Measurements from ENCODE around the gene NIPSNAP2. TPM values are rescaled to one million over a fixed set of nuclear protein-coding genes. Genes with fewer than 3 reads are reported as not detected.

NIPSNAP2 gene
- total RNA-seq, 1 experiment from 2014 or later = 38.5 TPM

DNA sequence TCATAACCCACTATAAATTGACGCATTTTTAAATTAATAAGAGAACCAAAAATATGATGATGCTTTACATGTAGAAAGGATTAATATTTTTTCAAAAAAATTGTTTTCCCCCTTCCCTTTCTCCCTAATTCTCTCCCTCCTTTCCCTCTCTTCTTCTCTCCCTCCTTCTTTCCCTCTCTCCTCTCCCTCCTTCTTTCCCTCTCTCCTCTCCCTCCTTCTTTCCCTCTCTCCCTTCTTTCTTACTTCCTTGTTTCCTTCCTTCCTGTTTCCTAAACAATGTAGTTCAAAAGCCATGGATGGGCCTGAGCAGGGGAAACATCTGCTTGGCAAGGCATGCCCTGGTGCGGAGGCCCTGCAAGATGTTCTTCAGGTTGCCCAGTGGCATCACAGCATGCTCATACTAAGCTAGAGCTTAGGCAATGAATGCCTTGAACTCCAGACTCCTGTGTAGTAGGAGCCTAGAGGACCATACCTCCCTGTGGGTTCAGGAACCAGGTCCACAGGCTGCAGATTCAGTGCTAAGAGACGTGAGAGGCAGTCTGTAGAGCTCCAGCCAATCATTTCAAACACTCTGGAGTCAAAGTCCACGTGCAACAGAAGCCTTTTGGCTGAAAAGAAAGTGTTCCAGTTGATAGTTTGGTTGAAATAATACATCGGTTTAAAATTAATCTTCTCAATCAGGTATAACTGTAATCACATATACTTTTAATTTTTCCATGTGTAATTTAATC, 32.8 kb upstream of the NIPSNAP2 start:
- Mint-ChIP-seq H3K36me3 (peaks cover 20% of the 10 kb centered on the region), H3K9me3 (peaks cover 21% of the 10 kb centered on the region), H3K4me1 (peaks cover 3% of the 10 kb centered on the region; the same call in 1 of the 2 replicates), H3K4me3 (no peak overlapping the region), H3K27ac (no peak overlapping the region), H3K27me3 (ENCODE audit: low read depth) (no peaks in the 10 kb centered on the region; the same call in 1 of the 2 replicates)
- ChIA-PET POLR2A (no interaction called here), CTCF (no interaction called here)
- TF ChIP-seq, protein P1, sequence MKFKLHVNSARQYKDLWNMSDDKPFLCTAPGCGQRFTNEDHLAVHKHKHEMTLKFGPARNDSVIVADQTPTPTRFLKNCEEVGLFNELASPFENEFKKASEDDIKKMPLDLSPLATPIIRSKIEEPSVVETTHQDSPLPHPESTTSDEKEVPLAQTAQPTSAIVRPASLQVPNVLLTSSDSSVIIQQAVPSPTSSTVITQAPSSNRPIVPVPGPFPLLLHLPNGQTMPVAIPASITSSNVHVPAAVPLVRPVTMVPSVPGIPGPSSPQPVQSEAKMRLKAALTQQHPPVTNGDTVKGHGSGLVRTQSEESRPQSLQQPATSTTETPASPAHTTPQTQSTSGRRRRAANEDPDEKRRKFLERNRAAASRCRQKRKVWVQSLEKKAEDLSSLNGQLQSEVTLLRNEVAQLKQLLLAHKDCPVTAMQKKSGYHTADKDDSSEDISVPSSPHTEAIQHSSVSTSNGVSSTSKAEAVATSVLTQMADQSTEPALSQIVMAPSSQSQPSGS (CRISPR knock-in tag; IDR thresholded peaks at IDR 0.05; ENCODE audit: borderline replicate concordance, low read depth) = no peak
- TF ChIP-seq NR3C1 (CRISPR knock-in tag; conservative IDR thresholded peaks at IDR 0.05; ENCODE audit: low read depth) = no peak
- no peak for TF ChIP-seq NFYB (CRISPR knock-in tag; conservative IDR thresholded peaks at IDR 0.05; ENCODE audit: low read depth)
- TF ChIP-seq, protein P2, sequence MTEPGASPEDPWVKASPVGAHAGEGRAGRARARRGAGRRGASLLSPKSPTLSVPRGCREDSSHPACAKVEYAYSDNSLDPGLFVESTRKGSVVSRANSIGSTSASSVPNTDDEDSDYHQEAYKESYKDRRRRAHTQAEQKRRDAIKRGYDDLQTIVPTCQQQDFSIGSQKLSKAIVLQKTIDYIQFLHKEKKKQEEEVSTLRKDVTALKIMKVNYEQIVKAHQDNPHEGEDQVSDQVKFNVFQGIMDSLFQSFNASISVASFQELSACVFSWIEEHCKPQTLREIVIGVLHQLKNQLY (CRISPR knock-in tag; IDR thresholded peaks at IDR 0.05) = no peak
- no peak for TF ChIP-seq NFATC4 (CRISPR knock-in tag; IDR thresholded peaks at IDR 0.05)
- TF ChIP-seq ZNF423 (CRISPR knock-in tag; IDR thresholded peaks at IDR 0.05) = no peak
- TF ChIP-seq, protein P3, sequence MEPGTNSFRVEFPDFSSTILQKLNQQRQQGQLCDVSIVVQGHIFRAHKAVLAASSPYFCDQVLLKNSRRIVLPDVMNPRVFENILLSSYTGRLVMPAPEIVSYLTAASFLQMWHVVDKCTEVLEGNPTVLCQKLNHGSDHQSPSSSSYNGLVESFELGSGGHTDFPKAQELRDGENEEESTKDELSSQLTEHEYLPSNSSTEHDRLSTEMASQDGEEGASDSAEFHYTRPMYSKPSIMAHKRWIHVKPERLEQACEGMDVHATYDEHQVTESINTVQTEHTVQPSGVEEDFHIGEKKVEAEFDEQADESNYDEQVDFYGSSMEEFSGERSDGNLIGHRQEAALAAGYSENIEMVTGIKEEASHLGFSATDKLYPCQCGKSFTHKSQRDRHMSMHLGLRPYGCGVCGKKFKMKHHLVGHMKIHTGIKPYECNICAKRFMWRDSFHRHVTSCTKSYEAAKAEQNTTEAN (CRISPR knock-in tag; IDR thresholded peaks at IDR 0.05) = no peak
- TF ChIP-seq RELA (CRISPR knock-in tag; IDR thresholded peaks at IDR 0.05; ENCODE audit: borderline replicate concordance) = no peak
- no peak for TF ChIP-seq GTF2I (CRISPR knock-in tag; conservative IDR thresholded peaks at IDR 0.05)
- no peak for TF ChIP-seq ZNF138 (CRISPR knock-in tag; conservative IDR thresholded peaks at IDR 0.05)
- no peak for TF ChIP-seq ESRRA (CRISPR knock-in tag; IDR thresholded peaks at IDR 0.05; ENCODE audit: borderline replicate concordance)
- DNase-seq (ENCODE audit: low spot score) = no peak
- no peak for ATAC-seq

DNA sequence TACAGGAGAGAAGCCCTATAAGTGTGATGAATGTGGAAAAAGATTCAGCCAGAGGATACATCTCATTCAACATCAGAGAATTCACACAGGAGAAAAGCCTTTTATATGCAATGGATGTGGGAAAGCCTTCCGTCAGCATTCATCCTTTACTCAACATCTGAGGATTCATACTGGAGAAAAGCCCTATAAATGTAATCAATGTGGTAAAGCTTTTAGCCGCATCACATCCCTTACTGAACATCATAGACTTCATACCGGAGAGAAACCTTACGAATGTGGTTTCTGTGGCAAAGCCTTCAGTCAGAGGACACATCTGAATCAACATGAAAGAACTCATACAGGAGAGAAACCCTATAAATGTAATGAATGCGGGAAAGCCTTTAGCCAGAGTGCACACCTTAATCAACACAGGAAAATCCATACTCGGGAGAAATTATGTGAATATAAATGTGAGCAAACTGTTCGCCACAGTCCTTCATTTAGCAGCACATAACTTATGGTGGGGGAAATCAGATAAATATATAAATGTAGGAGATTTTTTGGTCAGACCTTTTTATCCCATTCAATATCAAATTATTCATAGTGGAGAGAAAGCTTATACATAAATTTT, 24.8 kb upstream of the NIPSNAP2 start:
- no peak for DNase-seq (ENCODE audit: low spot score)
- no peaks in the 10 kb centered on the region; the same call in 1 of the 2 replicates for H3K4me1 Mint-ChIP-seq
- TF ChIP-seq RELA (CRISPR knock-in tag; IDR thresholded peaks at IDR 0.05; ENCODE audit: borderline replicate concordance) = no peak
- TF ChIP-seq NFATC4 (CRISPR knock-in tag; IDR thresholded peaks at IDR 0.05) = no peak
- TF ChIP-seq, protein P4, sequence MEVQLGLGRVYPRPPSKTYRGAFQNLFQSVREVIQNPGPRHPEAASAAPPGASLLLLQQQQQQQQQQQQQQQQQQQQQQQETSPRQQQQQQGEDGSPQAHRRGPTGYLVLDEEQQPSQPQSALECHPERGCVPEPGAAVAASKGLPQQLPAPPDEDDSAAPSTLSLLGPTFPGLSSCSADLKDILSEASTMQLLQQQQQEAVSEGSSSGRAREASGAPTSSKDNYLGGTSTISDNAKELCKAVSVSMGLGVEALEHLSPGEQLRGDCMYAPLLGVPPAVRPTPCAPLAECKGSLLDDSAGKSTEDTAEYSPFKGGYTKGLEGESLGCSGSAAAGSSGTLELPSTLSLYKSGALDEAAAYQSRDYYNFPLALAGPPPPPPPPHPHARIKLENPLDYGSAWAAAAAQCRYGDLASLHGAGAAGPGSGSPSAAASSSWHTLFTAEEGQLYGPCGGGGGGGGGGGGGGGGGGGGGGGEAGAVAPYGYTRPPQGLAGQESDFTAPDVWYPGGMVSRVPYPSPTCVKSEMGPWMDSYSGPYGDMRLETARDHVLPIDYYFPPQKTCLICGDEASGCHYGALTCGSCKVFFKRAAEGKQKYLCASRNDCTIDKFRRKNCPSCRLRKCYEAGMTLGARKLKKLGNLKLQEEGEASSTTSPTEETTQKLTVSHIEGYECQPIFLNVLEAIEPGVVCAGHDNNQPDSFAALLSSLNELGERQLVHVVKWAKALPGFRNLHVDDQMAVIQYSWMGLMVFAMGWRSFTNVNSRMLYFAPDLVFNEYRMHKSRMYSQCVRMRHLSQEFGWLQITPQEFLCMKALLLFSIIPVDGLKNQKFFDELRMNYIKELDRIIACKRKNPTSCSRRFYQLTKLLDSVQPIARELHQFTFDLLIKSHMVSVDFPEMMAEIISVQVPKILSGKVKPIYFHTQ (CRISPR knock-in tag; IDR thresholded peaks at IDR 0.05) = no peak
- no peak for TF ChIP-seq ZNF138 (CRISPR knock-in tag; conservative IDR thresholded peaks at IDR 0.05)
- TF ChIP-seq CREB1 (CRISPR knock-in tag; IDR thresholded peaks at IDR 0.05) = no peak
- no peak for TF ChIP-seq ZNF232 (CRISPR knock-in tag; IDR thresholded peaks at IDR 0.05)
- TF ChIP-seq FOXK1 (CRISPR knock-in tag; IDR thresholded peaks at IDR 0.05) = no peak
- ChIA-PET CTCF (no interaction called here), POLR2A (no interaction called here)
- H3K4me3 Mint-ChIP-seq = no peak overlapping the region
- H3K27ac Mint-ChIP-seq = no peak overlapping the region
- no peak for ATAC-seq
- H3K36me3 Mint-ChIP-seq = peaks cover 48% of the 10 kb centered on the region
- H3K9me3 Mint-ChIP-seq = peaks cover 54% of the 10 kb centered on the region
- H3K27me3 Mint-ChIP-seq (ENCODE audit: low read depth) = no peaks in the 10 kb centered on the region; the same call in 1 of the 2 replicates
